HG02938 (cell line): ENCODE measurements around the gene EXOC6B.

Experiments
- ATAC-seq: cut with Tn5 transposase; IDR thresholded peaks from one replicate; pipeline ENCODE4 v1.9.1; 2021; ENCODE audit warnings: mild to moderate bottlenecking, moderate library complexity; ENCODE audit not compliant: unreplicated experiment

Gene EXOC6B

DNA sequence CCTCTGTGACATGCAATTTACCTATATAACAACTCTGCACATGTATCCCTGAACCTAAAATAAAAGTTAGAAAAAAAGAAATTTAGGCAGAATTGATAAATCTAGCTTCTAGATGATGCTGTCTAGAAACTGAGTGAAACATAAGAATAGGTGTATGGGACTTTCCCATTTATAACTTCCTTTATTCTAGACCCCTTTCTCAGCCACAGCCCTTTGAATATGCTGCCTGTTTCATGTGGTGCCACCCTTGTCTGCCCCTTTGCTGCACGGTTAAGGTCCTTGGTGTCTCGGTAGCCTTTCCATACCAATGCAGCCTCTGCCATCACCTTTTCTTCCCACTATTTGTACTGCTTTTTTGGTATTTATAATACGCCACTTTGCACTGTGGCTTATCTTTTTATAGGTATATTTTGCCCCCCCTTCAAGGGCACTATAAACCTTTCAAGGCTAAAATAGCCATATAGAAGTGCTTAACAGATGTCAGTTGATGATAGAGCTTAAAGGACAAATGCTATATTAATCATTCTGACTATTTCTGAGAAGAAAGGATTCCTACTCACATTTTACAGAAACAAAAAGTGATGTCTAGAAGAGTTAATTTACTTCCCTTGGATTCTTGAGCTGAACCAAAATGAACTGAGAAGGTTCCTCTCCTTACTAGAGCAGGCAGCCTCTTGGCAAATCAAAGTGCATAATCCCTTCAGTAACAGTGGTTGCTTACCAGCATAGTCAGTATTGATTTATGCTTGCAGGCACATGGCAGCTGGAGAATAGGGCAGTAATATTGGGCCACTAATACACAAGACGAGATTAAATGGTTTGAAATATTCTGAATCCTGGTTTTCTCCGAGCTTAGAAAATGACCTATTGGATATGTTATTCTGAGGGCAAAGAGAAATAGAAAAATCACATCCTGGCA, 590.1 kb downstream of the EXOC6B start:
- ATAC-seq: no peak

DNA sequence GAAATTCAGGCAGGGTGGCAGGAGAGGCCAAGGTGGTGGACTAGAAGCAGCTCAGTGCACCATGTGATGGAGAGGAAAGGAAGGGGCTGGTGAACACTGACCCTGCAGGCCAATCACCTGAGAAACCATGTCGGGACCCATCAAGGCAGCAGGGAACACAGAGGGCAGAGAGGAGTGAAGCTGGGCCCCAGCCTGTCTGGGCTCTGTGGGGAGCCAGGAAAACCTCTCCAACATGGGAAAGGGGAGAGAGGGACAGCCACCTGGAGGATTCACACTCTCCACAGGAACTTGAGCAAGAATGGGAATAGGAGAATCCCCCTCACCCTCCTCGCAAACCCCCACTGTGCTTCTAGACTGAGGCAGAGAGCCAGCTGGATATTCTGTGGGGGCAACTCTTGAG, 592.6 kb downstream of the EXOC6B start:
- no peak for ATAC-seq

DNA sequence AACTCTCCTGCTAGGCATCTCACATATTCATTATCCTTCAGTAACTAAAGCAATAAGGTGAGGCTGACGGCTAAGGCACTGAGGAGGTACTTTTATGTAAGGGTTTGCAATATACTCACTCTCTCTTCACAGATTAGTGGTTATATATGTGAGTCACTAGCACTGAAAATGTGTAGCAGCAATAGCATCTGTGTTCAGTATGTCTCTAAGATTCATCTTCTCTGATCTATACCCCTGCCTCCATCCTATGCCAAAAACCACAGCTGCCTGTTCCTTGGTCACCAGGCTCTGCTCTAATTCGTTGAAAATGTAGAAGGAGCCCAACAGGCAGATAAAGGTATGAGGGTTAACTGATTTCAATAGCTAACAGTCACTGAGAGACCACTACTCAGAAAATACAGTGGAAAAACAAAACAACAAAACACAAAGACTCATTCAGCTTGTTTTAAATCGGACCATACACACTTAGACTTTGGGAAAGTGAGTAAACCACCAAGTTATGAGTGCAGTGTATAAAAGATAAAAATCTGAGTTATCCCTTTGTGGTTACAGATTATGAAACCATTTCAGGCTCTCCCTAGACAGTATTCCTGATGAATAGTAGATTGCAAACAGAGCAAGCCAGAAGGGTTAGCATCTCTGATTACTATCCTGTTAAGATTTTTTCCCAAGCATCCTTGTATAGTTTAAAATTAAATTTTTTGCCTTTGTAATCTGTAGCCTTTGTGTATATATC, 602.8 kb downstream of the EXOC6B start:
- ATAC-seq: no peak

DNA sequence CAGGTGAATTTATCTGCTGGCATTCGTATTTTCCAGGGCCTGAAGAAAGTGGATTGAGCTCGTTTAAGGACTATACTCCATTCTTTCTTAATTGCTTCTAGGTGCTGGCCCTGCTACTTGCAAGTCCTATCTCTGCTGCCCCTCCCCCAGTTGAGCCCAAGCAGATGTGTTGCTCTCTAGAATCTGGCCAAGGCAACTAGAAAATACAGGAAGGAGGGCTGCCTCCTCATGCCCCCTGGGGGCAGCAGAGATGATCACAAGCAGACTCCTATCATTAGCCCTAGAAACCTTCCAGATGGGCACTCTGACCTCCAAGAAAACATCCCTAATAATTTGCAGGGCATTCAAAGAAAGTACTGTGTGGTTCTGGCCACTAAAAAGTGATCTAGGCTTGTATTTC, 605.7 kb downstream of the EXOC6B start:
- ATAC-seq: no peak

DNA sequence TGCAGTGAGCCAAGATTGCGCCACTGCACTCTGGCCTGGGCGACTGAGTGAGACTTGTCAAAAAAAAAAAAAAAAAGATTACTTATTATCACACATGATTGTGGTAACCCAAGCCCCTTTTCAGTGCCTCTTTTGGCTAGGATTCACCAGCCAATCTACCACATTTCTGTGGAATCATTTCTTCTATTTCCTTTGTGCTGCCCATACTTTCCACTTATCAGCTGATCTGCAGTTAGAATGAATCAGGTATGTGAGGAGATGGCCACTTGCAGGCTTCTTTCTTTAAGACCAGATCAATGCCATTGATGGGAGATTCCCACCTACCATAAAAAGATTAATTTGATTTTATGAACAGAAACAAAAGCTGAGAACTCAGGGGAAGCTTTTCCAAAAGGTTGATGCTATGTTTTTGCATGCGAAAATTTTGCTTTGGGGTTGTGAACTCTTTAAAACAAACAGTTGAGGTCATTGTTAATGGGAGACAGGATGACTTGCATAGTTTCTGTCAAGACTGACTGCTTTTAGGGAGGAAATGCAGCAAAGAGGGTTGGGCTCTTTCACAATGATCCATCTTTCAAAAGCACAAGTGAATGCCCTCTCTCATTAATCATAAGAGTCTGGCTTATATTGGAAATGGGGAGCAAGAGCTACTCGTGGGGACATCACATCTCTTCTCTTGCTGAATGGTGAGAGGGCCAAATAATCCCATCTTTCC, 611.2 kb downstream of the EXOC6B start:
- no peak for ATAC-seq

DNA sequence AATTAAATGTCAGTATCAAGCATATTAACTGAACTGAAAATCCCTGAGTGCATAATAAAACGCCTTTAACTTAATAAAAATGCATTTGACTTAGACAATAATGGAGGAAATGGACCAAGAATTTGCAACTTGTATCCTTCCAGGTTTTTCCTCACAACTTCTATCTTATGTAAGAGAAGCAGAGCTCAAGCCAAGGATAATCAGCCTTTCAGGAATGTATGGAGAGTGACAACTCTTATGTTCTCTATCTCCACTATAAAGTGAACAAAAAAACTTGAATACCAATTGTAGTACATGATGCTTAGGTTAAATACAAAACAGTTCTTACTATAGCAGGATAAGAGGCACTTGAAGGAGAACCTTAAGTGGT, 613.4 kb downstream of the EXOC6B start:
- no peak for ATAC-seq

DNA sequence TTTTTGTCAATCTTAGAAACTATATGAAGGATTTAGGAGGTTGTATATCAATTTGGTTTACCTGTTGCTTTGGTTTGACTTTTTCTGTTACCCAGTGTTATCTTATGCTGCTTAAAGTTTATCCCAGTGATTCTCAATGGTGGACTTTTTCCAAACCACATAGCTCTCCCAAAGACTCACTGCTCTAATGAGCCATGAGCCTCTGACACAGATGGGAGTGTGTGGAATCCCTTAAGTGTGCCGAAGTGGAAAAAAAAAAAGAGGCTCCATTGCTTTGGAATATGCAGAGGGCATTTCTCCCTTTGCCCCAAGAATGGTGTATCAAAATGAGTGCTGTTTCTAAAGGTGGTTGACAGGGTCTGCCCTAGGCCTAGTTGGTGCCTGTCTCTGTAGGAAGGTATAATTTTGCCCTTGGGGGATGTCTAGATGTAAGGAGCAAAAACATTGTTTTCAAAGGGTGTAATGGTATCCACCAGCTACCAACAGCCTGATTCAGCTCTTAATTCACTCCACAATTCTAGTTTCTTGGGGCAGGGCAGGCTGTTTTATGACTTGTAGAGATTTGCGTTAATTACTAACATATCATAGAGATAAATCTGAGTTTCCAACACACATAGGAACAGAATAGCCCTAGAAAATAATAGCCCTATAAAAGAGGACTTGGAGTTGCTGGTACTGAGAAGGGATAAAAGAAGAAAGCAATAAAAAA, 613.9 kb downstream of the EXOC6B start:
- ATAC-seq: no peak

DNA sequence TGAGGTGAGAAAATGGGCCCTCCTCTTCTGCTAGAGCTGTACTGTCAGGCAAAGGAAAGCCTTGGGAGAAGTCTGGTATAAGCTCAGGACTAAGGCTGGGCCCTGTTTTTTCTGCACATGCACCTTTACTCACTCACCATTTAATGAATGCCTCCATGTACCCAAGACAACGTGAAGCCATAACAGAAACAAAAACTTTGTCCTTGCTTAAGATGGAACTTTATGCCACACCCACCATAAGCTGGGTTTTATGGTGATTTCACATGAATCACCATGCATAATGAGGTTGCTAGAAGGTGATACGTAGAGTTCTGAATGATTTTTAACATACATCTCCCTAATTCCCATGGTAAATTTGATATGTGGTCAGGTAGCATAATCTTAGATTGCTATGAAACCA, 614.5 kb downstream of the EXOC6B start:
- ATAC-seq: no peak

DNA sequence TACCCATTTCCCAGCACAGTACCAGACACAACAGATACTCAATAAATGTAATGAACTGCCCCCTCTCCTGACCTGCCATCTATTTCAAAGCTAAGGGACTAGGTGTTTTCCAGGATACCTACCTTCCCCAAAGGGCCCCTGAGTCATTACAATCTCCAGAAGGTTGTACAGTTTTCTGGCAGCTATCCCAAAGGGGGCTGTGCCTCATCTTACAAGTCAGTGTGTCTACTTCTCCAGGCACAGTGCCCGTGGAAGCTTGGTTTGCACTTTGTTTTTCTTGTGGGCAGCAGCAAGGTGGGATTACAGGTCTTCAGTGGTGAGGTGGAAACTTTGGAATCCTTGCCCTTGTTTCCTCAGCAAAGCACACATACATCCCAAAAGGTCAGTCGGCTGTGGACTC, 615.4 kb downstream of the EXOC6B start:
- no peak for ATAC-seq

DNA sequence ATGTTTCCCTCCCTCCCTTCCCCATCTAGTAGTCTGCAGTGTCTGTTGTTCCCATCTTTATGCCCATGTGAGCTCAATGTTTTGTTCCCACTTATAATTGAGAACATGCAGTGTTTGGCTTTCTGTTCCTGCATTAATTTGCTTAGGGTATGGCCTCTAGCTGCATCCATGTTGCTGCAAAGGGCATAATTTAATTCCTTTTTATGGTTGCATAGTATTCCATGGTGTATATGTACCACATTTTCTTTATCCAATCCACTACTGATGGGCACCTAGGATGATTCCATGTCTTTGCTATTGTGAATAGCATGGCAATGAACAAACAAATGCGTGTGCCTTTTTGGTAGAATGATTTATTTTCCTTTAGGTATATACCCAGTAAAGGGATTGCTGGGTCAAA, 617.6 kb downstream of the EXOC6B start:
- ATAC-seq: no peak

DNA sequence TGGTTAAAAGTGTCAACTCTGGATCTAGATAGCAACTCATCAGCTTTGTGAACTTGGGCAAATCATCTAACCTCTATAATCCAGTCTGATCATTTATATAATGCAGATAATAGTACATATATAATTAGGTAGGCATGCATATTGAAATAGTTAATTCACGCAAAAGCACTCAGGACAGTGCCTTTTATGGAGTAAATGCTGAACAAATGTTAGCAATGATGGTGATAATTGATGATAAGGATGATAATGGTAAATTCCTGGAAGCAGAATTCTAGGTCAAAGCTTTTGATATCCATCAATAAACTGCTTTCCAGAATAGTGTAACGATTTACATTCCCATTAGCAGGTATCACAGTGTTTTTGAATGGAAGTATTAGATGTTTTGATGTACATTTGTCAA, 618.5 kb downstream of the EXOC6B start:
- ATAC-seq: no peak

DNA sequence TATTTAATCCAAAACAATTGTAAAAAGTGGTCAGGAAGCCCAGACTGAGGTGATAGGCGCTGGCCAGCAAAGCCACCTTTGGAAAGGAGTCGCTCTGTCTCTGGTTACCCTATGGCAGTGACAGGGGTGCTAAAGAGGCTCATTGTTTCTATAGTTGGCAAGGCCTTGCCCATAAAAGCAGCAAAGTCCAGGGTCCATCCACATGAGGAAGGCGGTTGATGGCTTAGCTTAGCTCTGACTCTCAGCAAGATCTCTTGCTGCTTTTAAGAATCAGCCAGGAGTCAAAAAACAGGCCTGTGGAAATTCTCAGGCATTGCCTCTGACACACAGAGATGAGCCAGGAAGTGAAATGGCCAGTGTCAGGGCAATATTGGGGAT, 620.3 kb downstream of the EXOC6B start:
- ATAC-seq: no peak

DNA sequence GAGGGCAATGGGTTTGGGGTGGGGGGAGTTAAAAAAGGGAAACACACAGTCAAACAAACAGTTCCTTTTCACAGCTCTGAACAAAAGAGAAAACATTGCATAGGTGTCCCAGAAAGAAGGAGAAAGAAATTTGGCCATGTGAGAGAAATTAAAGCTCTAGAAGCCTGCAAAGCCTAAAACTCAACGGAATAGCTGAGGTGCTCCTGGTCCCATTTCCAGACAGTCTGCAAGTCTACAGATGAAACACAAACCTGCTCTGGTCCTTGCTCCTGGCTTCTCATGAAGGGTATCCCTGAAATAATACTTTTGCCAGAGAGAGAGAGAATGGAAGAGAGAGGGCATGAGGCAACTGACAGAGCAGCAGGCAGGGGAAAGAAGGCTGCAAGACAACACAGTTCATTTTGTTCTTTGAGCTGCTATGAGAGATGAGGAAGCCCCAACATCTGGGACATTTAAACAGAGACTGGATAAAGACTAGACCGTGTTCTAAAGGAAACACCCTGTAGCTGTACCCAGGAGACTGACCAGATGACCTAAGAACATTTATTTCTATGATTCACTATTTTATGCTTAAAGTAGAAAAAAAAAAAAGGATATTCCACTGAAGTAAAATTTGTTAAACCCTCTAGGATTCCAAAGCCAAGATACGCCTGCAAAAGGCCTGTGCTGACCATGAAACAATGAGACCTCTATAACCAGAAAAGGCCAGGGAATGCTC, 620.9 kb downstream of the EXOC6B start:
- ATAC-seq: no peak

DNA sequence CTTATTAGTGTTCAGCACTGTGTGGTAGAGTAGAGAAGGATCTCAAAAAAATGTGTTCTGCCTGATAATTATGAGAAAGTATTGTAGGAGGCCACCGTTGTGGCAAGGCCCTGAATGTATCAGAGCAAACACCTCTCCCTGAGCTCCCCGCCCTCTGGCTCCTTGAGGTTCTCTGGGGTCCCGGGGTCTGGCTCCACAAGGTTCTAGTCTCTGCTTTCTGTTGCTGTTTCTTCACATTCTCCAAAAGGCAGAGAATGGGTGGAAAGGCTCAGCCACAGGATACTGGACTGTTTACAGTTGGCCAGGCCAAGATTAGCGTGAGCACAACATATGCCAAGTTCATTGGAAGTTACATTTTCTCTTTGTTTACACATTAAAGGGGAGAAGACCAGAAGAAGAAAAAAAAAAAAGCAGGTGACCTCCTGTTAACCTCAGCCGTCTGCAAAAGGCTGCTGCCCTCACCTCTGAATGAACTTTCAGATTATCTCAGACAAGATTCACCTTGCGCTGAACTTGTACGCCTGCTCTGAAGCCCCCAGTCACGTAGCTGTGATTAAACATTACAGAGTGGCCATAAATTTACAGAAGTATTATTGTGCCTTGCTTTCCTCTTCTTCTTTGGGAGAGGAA, 621.6 kb downstream of the EXOC6B start:
- ATAC-seq: no peak

DNA sequence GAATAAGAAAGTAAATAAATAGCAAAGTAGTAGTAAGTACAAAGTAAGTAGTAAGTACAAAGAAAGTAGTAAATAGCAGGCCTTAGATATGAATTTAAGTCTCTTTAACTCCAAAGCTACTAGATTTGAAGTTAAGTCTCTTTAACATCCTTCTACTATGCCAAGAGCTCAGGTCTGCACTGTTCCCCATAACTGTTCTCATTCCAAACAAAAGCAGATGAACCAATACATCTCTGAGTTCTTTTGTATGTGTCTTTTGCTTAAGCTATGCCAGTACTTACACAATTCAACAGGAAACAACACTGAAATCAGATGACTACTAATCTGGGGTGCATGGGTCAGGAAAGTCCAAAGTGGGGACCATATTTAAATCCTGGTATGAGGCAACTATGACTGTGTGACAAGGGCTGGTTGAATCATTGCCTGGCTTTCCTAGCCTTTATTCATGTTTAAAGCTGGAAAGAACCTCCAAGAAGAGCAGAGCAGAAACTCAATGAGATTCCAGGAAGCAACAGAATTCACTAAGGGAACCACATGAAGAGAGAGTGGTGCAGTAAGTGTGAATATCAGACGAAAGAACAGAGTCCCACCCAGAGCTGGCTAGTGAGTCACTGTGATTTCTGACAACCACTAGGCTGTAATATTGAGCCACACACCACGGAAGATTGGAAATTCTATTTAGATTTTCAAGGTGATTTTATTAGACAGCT, 627.1 kb downstream of the EXOC6B start:
- ATAC-seq: no peak

DNA sequence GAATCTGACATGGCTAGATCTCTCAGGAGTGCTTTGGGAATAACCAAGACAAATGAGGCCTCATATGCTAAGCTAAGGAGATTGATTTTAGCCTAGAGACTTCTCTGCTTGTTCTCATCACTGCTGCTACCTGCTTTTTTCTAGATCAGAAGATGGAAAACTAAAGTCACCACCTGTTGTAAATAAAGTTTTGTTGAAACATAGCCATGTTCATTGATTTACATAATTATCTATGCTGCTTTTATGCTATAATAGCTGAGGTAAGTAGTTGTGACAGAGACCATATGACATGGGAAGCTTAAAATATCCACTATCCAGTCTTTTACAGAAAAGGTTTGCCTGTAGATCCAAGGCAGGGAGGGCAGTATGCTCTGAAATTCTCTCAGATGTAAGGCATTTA, 632.1 kb downstream of the EXOC6B start:
- ATAC-seq: no peak

DNA sequence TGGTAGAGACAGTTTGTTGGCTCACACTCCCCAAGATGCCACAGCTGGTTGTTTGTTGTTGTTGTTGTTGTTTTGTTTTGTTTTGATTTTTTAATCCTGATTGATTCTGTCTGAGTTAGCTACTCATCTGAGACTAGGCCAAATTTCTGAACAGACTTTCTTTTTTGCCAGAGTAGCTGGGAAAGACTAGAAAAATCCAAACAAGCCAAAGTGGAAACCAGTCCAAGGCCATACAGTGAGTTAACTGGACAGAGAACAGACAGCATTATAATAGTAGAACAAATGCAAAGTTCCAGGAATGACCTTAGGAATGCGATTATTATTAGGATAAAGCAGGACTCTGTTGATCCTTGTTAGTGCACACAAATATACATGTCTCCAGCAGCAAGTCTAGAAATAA, 634.4 kb downstream of the EXOC6B start:
- no peak for ATAC-seq

DNA sequence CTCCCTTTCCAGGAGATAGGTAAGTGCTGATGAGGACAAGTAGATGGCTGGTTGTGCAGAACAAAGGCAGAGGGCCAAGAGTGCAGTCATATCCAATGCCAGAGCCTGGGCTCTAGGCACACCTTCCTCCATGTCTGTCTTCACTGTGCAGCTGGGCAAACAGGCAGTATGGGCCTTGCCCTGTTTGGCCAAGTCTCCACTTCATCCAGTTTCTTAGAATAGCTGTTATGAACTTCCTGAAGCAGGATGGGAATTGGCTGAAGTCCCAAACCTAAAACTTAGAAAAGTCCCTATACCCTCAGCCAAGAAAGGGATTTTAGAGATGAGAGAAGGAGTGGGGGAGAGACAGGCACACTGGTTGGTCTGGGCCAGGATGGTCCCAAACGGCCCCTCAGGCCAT, 640.6 kb downstream of the EXOC6B start:
- no peak for ATAC-seq

DNA sequence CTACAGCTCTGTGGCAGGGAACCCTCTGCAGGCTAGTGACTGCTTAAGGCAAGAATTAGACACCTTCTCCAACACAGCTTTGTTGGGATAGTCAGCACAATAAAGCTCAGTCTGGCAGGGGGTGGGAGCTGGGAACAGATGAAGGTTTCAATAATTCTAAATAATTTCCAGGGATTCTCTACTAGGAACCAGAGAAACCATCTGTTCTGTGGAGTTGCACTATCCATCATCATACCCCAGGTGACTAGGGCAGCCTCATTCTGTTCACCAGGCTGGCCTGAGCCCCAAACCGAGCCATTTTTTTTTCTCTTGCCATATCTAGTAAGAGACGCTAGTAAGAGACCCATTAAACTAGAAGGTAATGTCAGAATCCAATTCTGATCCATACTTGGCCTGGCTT, 642.4 kb downstream of the EXOC6B start:
- ATAC-seq: no peak
